GM18498 (cell line): ENCODE data around the gene MTX1.
"Not testable (repeated sequence)": the region's sequence is repeated elsewhere in the genome, so short reads cannot be mapped to it uniquely, and the experiment has no call there.

Source experiments
- ATAC-seq: cut with Tn5 transposase; IDR thresholded peaks from one replicate; pipeline ENCODE4 v1.9.1; 2021; ENCODE audit warnings: mild to moderate bottlenecking, moderate library complexity; ENCODE audit not compliant: unreplicated experiment

The MTX1 gene

GRCh38 chr1:155186794-155187455 lies 21.6 kb upstream of the MTX1 start:
- ATAC-seq: no peak

- no peak for ATAC-seq
These were observed 21.0 kb upstream of the MTX1 start for GRCh38 chr1:155187456-155187891.

GRCh38 chr1:155188268-155188667 lies 20.2 kb upstream of the MTX1 start:
- ATAC-seq: no peak

DNA sequence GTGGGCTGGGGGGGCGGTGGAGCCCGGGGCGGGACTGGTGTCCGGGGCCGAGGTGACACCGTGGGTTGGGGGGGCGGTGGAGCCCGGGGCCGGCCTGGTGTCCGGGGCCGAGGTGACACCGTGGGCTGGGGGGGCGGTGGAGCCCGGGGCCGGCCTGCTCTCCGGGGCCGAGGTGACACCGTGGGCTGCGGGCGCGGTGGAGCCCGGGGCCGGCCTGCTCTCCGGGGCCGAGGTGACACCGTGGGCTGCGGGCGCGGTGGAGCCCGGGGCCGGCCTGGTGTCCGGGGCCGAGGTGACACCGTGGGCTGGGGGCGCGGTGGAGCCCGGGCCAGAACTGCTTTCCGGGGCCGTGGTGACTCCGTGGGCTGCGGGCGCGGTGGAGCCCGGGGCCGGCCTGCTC lies 18.6 kb upstream of the MTX1 start:
- not testable (repeated sequence) for ATAC-seq

GRCh38 chr1:155191904-155192303 lies 16.6 kb upstream of the MTX1 start:
- ATAC-seq: no peak

DNA sequence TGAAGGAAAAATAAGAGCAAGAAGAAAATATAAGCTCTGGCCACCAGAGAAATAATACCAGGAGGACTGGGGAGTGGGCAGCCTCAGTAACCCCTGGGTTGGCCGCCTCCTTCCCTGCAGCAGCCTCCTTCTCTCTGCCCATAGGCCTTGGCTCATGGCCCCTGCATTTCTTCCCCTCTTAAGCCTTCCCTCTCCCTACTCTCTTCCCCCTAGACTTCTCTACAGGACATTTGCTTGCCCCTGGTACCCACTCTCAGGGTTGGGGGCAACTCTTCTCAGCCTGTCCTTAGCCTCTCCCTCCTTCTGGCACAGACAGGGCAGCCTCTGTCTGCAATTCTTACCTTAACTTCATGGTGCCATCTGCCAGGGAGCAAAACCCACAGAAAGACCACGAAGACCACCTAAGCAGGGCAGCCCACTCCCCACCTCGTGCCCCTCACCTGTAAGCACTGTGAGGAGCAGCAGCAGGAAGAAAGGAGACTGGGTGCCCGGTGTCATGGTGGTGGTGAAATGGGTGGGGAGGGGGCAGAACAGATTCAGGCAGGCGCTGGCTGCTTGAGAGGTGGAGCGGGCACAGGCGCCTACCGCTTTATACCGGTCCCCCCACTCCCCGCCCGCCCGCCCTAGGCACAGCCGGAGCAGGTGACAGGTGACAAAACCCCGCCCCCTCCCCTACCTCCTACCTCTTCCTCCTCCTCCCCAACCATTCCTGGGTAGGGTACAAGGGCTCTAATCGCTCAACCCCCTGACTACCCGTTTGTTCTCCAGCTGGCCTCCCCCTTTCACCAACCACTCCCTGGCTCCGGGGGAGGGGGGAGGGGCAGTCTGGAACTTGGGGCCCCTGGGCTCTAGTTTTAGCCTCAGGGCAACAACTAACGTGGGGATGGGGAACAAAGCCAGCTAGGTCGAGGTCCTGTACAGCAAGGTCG lies 15.9 kb upstream of the MTX1 start:
- no peak for ATAC-seq

DNA sequence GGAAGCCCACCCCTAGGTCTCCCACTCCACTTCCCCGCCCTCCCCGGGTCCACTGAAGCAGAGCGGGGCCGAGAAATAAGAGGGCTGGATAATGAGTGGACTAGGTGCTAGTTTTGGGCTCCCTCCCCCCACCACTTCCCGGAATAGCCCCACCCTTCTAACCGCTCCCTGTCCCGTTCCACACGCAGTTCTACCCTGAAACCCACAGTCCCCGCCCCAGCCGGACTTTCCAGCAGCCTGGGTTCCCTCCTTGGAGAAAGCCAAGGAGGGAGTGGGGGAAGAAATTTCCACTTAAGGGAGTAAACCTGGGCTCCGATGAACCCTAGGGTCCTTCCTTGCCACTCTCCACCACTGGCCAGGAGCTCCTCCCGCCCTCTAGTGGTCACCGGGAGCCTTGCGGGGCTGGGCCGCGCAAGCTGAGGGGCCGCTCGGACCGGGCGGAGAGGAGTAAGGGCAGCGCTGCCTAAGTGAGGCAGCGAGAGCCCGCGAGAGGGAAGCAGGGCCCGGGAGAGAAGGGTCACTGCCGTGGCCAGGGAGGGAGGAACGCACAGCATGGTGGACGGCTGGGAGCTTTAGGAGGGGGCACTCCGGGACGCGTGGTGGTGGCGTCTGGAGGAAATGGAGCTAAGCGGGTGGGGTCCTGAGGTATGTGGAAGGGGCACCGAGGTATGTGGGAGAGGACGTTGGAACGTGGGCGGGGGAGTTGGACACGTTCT lies 15.1 kb upstream of the MTX1 start:
- ATAC-seq: peak; percentile 72

- not testable (repeated sequence) for ATAC-seq
These were observed 14.6 kb upstream of the MTX1 start for GRCh38 chr1:155193991-155194240.

GRCh38 chr1:155195201-155196102 lies 13.0 kb upstream of the MTX1 start:
- no peak for ATAC-seq

DNA sequence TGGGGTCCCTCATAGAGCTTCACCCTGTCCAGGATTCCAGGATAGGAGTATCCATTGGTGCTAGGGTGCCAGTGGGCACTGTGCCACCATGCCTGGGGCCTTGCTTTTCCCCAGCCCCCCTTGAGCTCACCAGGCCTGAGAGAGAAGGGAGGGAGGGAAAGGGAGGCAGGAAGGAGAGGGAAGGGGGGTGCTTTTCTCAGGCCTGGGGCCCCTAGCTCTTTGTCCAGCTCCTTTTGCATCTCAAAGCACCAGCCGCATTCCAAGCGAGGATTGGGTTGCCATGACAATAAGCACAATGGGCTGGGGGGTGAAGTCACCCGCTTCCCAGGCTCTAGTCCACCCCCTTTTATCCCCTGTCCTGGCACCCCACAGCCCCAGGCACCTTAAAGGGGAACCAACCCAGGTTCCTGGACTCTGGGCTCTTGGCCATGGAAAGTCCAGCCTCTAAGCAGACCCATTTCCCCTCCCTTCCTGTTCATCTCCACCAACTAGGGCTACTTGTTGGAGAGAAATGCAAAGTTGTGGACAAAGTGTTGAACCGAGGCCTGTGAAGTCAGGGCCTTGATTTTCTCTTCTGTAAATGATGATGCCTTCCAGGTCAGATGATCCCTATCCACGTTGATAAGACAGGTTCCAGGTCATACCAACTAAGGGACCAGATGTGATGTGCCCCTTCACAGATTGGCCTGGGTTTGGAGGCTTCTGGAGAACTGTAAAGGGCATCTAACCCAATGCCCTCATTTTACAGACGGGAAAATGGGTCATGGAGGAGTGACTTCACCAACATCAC lies 12.2 kb upstream of the MTX1 start:
- ATAC-seq: no peak

- no peak for ATAC-seq
These were observed 11.4 kb upstream of the MTX1 start for GRCh38 chr1:155196893-155197638.

GRCh38 chr1:155197901-155198546 lies 10.5 kb upstream of the MTX1 start:
- no peak for ATAC-seq

GRCh38 chr1:155198547-155198906 lies 10.0 kb upstream of the MTX1 start:
- no peak for ATAC-seq

DNA sequence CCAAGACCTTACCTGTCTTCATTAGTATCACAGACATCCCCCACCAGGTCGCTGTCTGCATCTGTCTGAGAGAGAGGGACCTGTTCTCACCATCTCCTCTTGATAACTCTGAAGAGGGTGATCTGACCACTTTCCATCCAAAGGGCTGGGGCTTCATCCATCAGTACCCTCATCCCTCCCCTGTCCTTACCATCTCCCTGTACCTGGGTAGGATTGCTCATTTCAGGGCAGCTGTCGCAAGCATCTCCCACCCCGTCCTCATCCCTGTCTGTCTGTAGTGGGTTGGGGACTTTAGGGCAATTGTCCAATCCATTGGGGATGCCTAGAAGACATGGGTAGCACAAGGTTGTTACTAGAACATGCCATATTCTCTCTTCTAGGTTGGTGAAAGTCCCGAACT lies 8.7 kb upstream of the MTX1 start:
- ATAC-seq: no peak

DNA sequence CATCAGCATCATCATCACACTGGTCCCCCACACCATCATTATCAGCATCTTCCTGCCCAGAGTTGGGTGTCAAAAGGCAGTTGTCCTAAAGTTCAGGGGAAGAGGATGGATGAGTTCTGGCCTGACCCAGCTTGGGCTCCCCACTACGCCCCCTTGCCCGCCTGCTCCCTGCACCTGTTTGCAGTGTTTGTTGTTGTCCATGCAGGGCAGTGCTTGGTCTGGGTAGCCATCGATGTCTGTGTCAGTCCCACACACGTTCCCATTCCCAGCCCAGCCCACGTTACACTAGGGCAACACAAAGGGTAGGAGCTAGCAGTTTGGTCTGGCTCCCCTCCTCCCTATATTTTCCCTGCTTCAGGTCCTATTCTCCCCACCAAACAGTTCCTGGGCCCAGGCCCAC lies 7.6 kb upstream of the MTX1 start:
- no peak for ATAC-seq

GRCh38 chr1:155202198-155202597 lies 6.3 kb upstream of the MTX1 start:
- ATAC-seq: no peak

GRCh38 chr1:155202731-155203515 lies 5.6 kb upstream of the MTX1 start:
- ATAC-seq: no peak

DNA sequence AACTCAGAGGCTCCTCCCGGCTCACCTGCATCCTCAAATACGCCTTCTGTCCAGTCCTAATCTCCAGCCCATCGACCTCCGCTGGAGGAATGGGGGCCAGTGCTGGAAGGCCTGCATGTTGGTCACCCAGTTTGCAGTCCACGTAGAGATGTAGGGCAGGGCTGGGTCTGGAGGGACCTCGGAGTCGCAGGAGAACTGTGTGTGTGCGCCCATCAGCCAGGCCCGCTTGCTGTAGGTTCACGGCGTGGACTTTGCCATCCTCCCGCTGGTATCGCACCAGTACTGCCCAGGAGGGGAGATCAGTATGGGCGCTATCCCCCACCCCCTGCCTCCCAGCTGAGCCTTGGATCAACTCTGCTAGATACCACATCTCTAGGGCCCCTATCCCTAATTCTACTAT lies 3.5 kb upstream of the MTX1 start:
- ATAC-seq: no peak
